Kidney epithelial cell (primary cell): ENCODE data around the gene SYT1. TPM values are rescaled to one million over a fixed set of nuclear protein-coding genes. Genes with fewer than 3 reads are reported as not detected.

Source experiments
- DNase-seq: peaks from one replicate; pipeline ENCODE4 v3.0.0-alpha.2; 2010; ENCODE audit warnings: low read depth
- H3K27me3 ChIP-seq: 2 replicates; pipeline ENCODE4 v1.6.0; 2011; ENCODE audit warnings: low read length; ENCODE audit not compliant: control insufficient read depth, insufficient read depth
- H3K36me3 ChIP-seq: 2 replicates; pipeline ENCODE4 v1.5.1; 2011; ENCODE audit warnings: low read length; ENCODE audit not compliant: control insufficient read depth, insufficient read depth
- H3K4me3 ChIP-seq: 2 replicates; pipeline ENCODE4 v1.5.1; 2011; ENCODE audit warnings: low read depth, mild to moderate bottlenecking, control low read depth, low read length
- CTCF ChIP-seq: IDR thresholded peaks from 2 replicates; pipeline ENCODE4 v1.5.1; 2011; ENCODE audit warnings: mild to moderate bottlenecking, moderate library complexity, low read length, control low read depth, inconsistent platforms; ENCODE audit not compliant: insufficient read depth, poor library complexity, severe bottlenecking
- total RNA-seq: library from RNA; depleted of rRNA; stranded (reverse); fragments of >200 nt; gene quantifications from 2 replicates; pipeline ENCODE4 v1.2.3, GENCODE V29; 2015

Gene SYT1
- total RNA-seq, 1 donor from 2014 or later = 7.4 TPM

- Histone ChIP-seq H3K36me3 (no peaks in the 10 kb centered on the region), H3K4me3 (no peak overlapping the region), H3K27me3 (no peaks in the 10 kb centered on the region)
- TF ChIP-seq CTCF = peak; percentile 85
- peak; percentile 45 for DNase-seq
These were observed 543.4 kb downstream of the SYT1 start for GRCh38 chr12:79407671-79408622.

GRCh38 chr12:79408689-79409088 lies 544.1 kb downstream of the SYT1 start:
- TF ChIP-seq CTCF = no peak
- Histone ChIP-seq H3K4me3 (no peak overlapping the region), H3K27me3 (no peaks in the 10 kb centered on the region), H3K36me3 (no peaks in the 10 kb centered on the region)
- no peak for DNase-seq

GRCh38 chr12:79409562-79409961 lies 545.0 kb downstream of the SYT1 start:
- DNase-seq = peak; percentile 39
- no peaks in the 10 kb centered on the region for H3K36me3 ChIP-seq
- H3K4me3 ChIP-seq = no peak overlapping the region
- no peak for TF ChIP-seq CTCF
- no peaks in the 10 kb centered on the region for H3K27me3 ChIP-seq

- Histone ChIP-seq H3K36me3 (no peaks in the 10 kb centered on the region), H3K27me3 (no peaks in the 10 kb centered on the region), H3K4me3 (no peak overlapping the region)
- no peak for DNase-seq
- TF ChIP-seq CTCF = no peak
These were observed 547.2 kb downstream of the SYT1 start for GRCh38 chr12:79411791-79412190.

- Histone ChIP-seq H3K4me3 (no peak overlapping the region), H3K36me3 (no peaks in the 10 kb centered on the region), H3K27me3 (no peaks in the 10 kb centered on the region)
- no peak for DNase-seq
- no peak for TF ChIP-seq CTCF
These were observed 549.2 kb downstream of the SYT1 start for GRCh38 chr12:79413796-79414195.

GRCh38 chr12:79414252-79414651 lies 549.7 kb downstream of the SYT1 start:
- no peak for DNase-seq
- Histone ChIP-seq H3K4me3 (no peak overlapping the region), H3K27me3 (no peaks in the 10 kb centered on the region), H3K36me3 (no peaks in the 10 kb centered on the region)
- TF ChIP-seq CTCF = no peak
